Measurements from ENCODE around the gene FAM50A.

DNA sequence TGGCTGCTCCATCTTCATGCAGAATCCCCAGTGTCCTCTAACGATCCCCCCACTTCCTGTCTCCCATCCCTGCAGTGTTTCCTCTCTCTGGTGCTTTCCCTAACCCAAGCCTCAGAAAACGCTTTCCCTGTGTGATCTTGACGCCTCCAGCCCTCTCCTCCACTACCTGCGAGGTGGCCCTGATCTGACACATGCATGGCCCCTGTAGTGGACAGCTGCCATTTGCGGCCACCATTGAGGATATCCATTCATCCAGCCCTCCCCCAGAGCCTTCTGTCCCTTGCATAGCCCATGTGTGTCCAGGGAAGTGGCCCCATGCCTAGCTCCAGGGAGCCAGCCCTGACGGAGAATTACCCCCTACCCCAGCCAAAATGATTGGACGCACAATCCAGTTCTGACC is 39.4 kb downstream of the FAM50A start:
- TF ChIP-seq, protein P1, sequence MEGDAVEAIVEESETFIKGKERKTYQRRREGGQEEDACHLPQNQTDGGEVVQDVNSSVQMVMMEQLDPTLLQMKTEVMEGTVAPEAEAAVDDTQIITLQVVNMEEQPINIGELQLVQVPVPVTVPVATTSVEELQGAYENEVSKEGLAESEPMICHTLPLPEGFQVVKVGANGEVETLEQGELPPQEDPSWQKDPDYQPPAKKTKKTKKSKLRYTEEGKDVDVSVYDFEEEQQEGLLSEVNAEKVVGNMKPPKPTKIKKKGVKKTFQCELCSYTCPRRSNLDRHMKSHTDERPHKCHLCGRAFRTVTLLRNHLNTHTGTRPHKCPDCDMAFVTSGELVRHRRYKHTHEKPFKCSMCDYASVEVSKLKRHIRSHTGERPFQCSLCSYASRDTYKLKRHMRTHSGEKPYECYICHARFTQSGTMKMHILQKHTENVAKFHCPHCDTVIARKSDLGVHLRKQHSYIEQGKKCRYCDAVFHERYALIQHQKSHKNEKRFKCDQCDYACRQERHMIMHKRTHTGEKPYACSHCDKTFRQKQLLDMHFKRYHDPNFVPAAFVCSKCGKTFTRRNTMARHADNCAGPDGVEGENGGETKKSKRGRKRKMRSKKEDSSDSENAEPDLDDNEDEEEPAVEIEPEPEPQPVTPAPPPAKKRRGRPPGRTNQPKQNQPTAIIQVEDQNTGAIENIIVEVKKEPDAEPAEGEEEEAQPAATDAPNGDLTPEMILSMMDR (IDR thresholded peaks at IDR 0.05) = no peak
- no peak for TF ChIP-seq POLR2A (IDR thresholded peaks at IDR 0.05)

All from lower leg skin (tissue), 3 donors.